HG03575 (cell line): Measurements from ENCODE around the gene L3MBTL2.
"Not testable (repeated sequence)": the region's sequence is repeated elsewhere in the genome, so short reads cannot be mapped to it uniquely, and the experiment has no call there.

ENCODE experiments used
- ATAC-seq: cut with Tn5 transposase; IDR thresholded peaks from one replicate; pipeline ENCODE4 v1.9.1; 2021; ENCODE audit not compliant: unreplicated experiment, insufficient number of reproducible peaks, low FRiP score; ENCODE audit errors: extremely low read depth

The L3MBTL2 gene

GRCh38 chr22:41238570-41239442, 33.7 kb downstream of the L3MBTL2 start:
- ATAC-seq: no peak

DNA sequence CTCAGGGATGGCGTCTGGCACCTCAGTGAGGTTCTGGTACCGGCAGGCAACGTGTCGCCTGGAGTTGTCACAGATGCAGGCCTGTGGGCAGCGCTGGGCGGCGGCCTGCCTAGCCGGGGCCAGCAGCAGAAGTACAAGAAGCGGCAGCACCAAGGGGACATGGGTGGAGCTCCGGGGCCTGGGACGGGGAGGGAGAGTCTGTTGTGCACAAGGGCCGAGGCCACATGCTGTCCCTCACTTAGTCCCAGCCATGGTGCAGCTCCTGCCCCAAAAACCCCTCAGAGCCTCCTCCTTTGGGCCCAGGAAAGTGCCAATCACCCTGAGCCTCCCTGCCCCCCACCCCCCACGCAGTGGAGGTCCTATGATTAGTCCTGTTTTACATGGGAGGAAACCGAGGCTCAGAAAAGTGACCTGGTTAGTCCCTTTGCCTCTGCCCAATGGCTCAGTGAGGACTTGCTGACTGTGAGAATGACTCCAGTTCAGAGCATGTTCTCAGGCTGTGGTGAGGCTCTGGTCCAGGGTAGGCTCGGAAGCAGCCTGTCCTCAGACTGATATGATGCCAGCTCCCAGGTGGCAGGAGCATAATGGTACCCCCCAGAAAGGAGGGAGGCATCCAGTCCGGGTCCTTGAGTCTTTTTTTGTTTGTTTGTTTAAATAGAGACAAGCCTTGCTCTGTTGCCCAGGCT, 34.5 kb downstream of the L3MBTL2 start:
- ATAC-seq: no peak

DNA sequence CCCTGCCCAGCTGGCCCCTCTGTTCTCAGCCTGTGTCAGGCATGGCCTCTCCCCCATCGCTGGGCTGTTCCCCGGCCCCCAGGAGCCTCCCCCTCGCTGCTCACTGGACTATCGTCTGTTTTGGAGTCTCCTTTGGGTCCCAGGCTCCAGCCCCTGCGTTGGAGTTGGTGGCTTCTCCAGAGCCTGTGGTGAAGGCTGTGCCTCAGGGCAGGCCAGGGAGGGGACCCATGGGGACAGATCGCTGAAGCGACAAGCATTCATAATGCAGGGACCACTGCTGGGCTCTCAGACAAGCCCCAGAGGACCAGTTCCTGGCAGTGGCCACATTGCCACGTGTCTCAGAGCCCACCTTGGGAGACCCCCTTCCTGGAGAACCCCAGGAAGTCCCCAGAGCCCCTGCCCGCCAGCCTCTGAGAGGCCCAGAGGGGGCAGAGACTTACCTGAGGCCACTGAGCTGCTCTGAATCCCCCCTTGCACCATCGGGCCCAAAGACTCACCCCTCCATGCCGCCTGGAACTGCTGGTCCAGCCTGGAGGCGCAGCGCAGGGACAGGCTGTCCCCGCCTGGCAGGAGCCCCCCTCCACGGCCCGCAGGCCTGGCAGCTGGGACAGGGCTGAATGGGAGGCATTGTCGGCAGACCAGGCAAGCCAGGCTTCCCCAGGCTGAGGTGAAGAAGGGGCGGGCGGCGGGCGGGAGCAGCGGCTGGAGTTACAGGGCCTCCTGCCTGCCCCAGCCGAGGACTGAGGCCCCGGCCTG, 35.4 kb downstream of the L3MBTL2 start, which contains the start of gene CHADL:
TSS of gene CHADL (minus strand) at position 555 of the 756 bp plus-strand sequence. CDS start at position 505, 50 bp downstream.
- no peak for ATAC-seq

GRCh38 chr22:41241133-41241676, 36.1 kb downstream of the L3MBTL2 start:
- no peak for ATAC-seq

GRCh38 chr22:41242396-41243117, 37.4 kb downstream of the L3MBTL2 start:
- no peak for ATAC-seq

- no peak for ATAC-seq
These were observed 38.2 kb downstream of the L3MBTL2 start for GRCh38 chr22:41243361-41243760.

DNA sequence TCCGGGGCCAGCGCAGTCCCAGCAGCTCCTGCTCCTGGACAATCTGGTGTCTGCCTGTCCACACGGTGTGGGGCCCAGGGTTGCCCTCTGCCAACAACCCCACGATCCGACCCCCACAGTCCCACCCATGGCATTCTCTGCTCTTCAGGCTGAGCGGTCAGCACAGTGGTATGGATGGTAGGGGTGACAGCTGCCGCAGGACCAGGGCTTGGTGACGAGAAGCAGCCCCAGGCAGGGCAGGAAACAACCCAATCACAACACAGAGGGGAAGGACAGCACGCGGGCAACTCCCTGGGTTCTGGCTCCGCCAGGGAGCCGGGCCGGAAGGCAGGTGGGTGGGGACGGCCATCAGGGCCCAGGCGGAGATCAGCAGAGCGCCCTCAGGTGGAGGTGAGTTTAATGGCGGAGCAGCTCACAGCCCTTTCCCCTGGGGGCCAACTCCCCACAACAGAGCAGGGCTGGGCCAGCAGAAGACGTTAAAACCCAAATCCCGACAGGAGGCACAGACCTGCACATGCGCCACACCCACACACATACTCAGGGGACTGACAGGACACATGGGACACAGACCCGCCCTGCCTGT, 40.9 kb downstream of the L3MBTL2 start:
- no peak for ATAC-seq

GRCh38 chr22:41247703-41248102, 42.6 kb downstream of the L3MBTL2 start:
- no peak for ATAC-seq

GRCh38 chr22:41248314-41248713, 43.2 kb downstream of the L3MBTL2 start:
- ATAC-seq: no peak

DNA sequence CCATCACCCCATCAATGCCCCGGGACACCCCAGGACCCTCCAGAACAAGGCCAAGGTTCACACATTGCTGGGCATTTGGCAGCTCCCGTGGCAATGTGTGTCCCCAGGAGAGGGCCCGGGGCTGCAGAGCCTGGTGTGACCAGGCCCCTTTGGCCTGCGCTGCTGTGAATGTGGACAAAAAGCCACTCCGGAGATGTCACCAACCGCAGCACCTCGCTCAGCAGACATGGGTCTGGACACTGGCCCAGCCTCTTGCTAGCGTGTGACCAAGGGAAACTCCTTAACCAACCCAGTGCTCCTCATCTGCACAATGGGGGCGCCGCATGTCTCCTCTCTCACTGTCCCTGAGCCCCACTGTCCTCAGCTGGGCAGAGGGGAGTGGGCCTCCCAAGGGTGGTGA, 43.6 kb downstream of the L3MBTL2 start:
- no peak for ATAC-seq

GRCh38 chr22:41249442-41249841, 44.3 kb downstream of the L3MBTL2 start:
- ATAC-seq: no peak

- ATAC-seq: no peak
These were observed 45.0 kb downstream of the L3MBTL2 start for GRCh38 chr22:41250127-41250526.

GRCh38 chr22:41252365-41252764, 47.3 kb downstream of the L3MBTL2 start:
- no peak for ATAC-seq

- ATAC-seq: no peak
These were observed 49.1 kb downstream of the L3MBTL2 start for GRCh38 chr22:41254230-41254629.

DNA sequence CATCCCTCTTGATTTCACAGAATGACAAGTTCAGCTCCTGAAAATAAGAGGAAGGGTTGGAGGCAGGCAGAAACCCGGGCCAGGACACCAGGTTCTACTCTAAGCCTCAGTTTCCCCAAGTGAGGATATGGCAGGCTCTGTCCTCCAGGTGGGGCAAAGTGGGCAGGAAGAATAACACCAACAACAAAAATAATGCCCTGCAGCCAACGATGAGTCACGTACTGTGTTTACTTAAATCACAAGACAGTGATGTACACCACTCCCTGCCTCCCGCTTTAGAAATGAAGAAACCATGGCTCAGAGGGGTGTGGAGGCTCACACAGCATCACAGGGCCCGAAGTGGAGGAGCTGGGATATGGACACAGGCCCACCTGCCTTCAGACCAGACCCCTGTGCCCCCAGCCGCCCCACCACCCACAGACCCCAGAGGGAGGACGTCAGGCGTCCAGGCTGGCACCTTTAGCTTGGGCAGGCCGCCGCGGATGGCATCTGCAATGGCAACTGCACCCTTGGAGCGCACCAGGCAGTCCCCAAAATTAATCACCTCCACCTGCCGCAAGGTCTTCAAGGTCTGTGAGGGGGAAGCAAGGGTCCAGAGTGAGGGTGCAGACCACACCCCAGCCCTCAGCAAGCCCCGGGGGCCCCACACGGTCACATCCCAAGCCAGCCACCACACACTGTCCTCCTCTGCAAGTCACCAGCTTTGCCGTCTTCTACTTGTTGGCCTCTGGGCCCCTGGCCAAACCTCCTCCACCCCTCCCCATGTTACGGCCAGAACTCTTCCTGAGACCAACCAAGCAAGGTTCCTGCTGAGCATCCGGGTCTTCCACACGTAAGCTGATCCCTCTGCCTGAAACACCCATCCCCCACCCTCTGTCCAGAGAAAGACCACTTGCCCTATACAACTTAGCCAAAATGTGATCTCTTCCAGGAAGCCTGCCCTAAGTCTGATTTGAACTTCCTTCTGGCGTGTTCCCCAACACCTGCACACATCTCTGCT, 51.4 kb downstream of the L3MBTL2 start:
- ATAC-seq: no peak

GRCh38 chr22:41257696-41258095, 52.6 kb downstream of the L3MBTL2 start:
- ATAC-seq: no peak

DNA sequence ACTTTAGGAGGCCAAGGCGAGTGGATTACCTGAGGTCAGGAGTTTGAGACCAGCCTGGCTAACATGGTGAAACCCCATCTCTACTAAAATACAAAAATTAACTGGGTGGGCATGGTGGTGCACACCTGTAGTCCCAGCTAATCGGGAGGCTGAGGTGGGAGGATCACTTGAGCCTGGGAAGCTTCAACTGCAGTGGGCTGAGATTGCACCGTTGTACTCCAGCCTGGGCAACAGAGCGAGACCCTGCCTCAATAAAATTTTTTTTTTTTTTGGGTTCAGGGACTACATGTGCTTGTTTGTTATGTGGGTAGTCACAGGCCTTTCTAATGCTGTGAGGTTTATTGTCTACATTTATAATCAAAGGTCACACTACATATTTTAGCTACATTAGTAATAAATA, 54.6 kb downstream of the L3MBTL2 start:
- not testable (repeated sequence) for ATAC-seq
